Measurements from ENCODE around the gene MRPL50.

MRPL50 gene

DNA sequence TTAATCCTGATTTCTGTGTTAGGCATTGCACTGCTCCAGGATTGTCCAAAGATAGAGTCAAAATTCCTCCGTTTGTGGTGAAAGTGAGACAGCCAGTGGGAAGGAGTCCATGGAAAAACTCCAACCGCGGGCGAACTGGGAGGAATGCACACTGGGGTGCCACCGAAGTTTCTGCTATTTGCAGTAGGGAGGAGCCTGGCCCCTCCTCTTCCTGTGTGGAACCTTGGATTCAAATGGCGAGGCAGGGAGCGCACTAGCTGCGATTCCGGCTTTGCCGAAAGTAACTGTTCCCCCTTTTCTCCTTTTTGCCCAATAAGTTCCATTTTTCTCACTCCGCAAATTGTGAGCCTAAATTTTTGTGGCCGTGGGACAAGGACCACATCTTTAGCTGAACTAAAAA, 22.9 kb downstream of the MRPL50 start:
- no peak for DNase-seq (ENCODE audit: low spot score)

DNA sequence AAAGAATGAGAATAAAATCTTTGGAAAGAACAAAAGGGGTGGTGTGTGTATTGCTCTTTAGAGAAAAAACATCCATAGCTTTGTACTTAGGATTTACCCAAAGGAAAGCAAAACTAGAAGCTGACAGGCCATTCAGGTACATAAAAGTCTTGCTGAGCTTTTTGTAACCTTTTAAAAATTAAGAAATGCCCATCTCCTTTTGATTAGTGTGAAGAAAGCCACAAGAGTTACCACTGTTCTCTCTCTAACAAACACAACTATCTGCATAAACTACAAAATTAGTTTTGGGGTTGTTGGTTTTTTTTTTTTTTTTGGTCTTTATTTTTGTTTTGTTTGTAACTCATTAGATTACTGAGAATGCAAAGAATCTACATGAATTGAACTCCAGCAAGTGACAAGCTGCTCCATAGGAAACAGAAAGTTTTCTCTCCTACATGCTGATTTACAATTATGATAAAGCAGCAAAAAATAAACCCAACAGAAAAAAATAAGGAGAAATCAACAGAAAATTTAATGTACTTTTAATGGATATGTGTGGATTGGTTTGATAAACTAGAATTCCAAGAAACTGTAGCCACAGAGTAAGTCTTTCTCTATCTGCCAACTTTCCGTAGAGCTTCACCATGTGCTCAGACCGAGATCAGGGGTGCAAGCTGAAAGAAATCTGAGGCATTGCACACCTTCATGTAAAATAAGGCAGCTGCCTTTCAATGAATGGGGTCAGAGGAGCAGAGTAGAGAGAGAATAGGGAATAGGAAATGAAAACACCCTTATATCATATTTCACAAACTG, 25.9 kb downstream of the MRPL50 start:
- DNase-seq (ENCODE audit: low spot score) = no peak

DNA sequence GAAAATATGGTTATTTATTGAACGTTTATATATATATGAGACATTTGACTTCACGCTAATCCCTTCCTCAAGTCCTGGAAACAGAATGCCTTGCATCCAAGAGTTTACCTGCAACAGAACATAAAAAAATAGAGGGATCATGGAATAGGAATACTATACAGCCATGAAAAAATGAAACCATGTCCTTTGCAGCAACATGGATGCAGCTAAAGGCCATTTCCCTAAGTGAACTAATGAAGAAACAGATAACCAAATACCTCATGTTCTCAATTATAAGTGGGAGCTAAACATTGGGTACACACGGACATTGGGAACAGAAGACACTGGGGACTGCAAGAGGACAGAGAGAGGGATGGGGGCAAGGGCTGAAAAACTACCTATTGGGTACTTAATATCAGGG, 26.6 kb downstream of the MRPL50 start:
- DNase-seq (ENCODE audit: low spot score) = no peak

DNA sequence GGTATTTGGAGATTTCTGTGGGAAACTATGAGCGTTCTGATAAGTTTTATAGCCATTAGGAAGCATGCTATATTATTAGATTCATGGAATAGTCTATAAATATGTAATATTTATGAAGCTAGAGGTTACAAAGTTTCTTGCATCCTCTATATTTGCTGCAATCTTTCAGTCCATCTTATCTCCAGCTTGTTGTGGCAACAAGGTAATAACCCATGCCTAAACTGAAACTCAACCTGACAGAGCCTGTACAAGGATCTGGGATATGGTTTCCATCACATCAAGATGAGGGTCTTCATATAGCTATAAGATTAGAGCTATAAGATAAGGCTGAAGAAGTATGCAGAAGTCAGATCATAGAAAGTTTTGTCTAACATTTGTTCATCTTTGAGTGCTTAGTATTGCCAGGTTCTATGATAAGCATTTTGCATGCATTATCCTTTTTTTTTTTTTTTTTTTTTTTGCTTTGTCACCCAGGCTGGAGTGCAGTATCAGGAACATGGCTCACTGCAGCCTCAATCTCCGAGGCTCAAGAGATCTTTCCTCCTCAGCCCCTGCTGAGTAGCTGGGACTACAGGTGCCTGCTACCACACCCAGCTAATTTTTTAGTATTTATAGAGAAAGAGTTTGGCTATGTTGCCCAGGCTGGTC, 28.4 kb downstream of the MRPL50 start:
- no peak for DNase-seq (ENCODE audit: low spot score)

DNA sequence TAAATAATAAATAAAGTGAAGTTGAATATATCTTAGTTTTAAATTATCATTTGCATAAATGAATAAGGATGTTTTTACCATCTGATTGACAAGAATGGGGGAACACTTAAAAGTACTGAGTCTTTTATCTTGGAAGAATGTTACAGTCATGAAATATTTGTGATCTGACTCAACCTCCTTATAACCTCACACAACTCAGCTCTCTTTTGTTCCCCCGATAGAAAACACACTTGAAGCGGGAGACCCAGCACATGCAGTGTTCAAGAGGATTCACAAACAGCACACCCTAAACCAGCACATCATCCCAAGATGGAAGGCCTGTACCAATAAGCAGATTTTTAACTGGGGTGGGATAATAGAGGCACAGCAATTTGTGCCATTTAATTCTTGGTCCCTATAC, 29.1 kb downstream of the MRPL50 start:
- DNase-seq (ENCODE audit: low spot score) = peak; percentile 54

DNA sequence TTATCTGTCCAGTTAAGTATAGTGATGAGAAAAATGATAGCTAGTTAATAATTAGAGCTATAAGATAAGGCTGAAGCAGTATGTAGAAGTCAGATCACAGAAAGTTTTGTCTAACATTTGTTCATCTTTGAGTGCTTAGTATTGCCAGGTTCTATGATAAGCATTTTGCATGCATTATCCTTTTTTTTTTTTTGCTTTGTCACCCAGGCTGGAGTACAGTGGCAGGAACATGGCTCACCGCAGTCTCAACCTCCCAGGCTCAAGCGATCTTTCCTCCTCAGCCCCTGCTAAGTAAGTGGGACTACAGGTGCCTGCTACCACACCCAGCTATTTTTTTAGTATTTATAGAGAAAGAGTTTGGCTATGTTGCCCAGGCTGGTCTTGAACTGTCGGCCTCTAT, 31.1 kb downstream of the MRPL50 start:
- DNase-seq (ENCODE audit: low spot score) = no peak

DNA sequence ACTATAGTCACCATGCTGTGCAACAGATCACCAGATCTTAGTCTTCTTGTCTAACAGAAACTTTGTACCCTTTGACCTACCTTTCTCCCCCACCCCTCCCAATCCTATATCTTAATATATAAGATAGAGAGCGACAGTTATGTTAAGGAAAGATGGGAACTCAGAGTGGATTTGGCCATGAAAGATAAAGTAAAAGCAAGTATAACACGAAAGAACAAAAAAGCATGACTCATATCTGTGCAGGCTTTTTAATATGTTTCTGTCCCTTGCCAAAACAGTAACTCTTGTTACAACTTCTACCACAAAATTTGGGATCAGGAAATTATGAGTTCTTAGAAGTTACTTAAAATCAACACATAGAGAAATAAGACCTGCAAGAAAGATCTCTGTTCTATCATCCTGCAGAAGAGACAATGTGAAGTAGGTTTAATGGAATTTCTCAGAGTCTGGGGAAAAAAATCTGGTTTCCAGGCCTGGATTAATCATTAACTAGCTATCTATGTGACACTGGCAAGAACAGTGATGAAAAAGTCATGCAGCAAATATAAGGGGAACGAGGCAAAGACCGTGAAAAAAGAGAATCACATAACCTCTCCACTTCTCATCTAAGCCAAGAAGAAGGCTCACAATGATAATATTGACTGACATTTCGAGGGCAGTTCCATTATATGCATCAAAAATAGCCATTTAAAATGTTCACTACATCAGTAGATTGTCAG, 32.2 kb downstream of the MRPL50 start:
- DNase-seq (ENCODE audit: low spot score) = peak; percentile 71

DNA sequence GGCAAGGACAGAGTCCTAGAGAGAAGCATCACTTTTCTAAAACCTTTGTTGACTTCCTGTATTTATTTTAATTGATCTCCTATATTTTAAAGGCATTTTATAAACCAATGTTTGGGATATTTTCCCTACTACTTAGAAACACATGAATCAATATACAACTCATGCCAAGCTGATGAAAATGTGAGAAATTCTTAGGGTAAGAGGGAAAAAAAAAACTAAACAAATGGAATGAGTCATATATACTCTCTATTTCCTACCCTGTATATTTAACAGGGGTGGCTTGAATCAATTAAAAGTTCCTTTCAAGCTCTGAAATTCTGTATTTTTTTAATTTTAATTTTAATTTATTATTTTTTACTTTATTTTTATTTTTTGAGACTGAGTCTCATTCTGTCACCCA, 33.2 kb downstream of the MRPL50 start:
- DNase-seq (ENCODE audit: low spot score) = peak; percentile 10

DNA sequence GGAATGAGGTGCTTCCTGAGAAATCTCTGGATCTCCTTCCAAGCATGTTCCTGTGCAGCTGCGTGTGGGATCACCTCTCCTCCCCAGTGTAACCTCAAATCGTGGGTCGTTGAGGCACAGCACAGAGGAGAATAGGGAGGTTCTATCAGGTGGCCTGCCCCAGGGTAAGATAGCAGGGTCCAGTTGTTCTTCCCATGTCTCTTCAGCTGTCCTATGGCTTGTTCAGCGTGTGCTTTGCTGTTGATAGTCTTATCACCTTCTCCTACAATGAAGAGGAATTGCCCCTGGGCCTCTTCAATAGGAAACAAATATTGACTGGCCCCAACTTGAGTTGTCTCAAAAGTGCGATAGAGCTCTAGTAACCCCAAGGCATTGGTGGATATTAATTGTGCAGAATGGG, 36.0 kb downstream of the MRPL50 start:
- no peak for DNase-seq (ENCODE audit: low spot score)

DNA sequence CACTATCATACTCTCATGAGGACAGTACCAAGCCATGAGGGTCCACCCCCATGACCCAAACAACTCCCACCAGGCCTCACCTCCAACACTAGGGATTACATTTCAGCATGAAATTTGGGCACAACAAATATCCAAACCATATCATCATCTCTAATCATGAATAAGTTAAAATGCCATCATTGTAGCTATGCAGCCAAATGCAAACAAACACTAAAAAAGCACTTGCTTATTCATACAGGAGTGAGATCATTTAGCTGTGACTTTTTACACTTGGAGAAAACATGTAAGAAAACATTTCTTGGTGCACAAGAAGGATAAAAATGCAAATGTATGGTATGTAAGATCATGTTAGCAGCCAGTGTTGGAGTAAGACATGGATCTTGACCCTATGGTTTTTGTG, 37.8 kb downstream of the MRPL50 start:
- no peak for DNase-seq (ENCODE audit: low spot score)

DNA sequence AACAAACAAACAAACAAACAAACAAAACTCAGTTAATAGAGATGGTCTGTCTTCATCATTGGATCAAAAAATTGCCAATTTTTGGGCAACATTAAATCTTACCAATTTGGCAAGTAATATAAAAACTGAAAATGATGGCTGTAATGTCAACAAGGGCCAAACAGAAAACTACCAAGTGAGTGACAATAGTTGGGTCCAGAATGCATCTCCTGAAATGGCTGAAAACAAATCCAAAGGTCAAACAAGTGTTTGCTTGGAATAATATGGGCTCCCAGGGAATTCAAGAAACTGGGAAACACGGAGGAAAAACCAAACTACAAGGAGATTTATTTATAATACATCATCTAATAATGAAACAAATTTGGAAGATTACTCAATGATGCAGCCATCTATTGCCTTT, 38.7 kb downstream of the MRPL50 start:
- DNase-seq (ENCODE audit: low spot score) = no peak

DNA sequence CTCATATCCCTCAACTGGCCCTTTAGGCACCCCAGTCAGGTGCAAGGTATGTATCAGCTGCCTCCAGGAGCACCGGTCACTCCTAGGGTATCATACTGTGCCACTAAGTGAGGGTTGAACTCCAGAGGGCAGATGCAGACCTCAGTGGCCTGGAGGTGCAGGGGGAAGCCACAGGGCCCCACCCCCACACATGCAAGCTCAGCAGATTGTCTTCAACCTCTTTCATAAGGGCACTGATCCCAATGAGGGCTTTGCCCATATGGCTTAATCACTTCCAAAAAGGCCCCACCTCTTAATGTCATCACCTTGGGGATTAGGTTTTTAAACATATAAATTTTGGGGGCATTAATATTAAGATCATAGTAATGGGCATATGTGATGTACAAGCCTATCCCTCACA, 41.8 kb downstream of the MRPL50 start:
- no peak for DNase-seq (ENCODE audit: low spot score)

DNA sequence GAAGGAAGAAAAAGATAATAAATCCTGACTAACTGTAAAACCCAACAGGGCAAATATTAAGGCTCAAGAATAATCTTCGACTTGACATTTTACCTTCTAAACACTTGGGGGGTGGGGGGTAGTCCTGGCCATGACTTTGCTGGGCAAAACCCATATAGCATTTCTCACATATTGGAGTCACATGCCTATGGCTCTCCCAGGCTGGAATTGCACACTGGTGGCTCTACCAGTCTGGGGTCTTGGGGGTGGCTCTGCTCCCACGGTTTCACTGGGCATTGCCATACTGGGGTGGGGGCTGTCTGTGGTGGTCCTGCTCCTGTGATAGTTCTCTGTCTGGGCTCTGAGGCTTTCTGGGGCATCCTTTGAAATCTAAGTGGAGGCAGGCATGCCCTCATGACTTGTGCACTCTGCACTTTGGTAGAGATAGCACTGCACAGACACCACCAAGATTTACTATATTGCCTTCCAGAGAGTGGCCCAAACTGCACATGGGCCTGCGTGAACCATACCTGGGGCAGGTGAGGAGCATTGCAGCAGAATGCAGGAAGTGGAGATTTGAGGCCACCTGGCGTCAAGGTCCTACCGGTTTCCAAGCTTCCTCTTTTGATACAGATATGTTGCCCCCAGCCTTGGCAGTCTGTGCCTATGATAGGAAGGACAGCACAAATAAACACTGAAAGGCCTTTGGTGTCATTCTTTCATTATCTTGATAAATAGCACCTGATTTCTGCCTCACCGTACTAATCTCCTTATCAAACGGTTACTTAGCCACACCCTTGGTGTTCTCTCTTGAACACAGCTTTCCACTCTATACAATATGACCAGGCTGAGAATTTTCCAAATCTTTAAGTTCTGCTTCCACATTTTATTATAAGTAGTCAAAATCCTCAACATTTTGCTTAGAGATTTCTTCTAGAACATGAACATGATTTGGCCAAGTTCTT, 43.4 kb downstream of the MRPL50 start:
- DNase-seq (ENCODE audit: low spot score) = no peak

DNA sequence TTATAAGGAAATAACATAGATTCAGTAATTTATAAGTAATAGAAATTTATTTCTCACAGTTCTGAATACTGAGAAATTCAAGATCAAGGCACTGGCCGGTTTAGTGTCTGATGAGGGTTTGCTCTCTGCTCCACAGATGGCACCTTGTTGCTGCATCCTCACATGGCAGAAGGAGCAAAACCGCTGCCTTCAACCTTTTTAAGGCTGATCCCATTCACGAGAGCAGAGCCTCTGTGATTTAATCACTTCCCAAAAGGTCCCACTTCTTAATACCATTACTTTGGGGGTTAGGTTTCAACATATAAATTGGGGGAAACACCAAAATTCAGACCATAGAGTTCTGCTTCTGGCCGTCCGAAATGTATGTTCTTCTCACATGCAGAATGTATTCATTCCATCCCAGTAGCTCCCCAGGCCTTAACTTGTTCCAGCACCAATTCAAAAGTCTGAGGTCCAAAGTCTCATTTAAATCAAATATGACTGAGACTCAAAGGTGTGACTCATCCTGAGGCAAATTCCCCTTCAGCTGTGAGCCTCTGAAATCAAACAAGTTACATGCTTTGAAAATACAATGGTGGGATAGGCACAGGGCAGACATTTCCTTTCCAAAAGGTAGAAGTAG, 44.2 kb downstream of the MRPL50 start:
- DNase-seq (ENCODE audit: low spot score) = peak; percentile 56

DNA sequence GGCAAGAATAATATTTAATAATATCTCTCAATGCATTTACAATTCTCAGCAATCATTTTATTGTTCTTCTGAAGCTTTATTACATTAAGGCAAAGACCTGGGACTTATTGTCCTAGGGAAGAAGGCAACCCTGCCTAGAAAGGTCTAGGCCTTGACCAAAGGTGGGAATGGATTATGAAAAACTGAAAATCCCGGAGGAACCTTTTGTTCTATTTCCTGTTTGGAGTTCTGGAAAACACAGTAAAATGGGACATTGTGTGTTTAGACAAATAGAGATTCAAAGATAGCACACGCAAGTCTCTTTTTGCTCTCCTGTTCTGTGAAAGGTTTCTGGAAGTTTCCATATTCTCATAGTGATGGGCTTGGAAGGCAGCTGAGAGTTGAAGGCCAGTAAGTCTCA, 44.7 kb downstream of the MRPL50 start:
- DNase-seq (ENCODE audit: low spot score) = no peak

DNA sequence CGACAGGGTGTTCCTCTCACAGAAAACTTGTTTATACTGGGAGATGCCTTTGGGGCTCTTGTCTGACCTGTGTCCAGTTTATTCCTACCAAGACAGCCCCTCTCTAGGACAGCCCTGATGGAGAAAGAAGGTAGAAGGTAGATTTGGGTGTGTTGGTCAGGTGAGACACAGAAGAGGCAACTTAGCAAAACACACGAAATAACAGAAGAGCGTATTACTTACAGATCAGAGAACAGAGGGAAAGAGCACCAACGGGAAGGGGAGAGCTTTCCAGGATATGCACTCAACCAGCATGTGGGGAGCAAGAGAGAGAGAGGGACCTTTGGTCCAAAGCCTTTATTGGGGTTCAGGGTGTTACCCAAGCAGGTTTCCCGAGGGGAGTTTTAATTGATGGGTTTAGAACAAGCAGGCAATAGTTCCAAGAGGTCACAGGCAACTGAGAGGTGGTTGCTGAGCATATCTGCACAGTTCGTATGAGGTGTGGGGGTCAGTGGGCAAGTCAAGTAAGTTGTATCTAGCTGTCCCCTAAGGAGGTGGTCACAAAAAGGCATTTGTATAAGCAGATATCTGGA, 45.4 kb downstream of the MRPL50 start:
- DNase-seq (ENCODE audit: low spot score) = no peak

DNA sequence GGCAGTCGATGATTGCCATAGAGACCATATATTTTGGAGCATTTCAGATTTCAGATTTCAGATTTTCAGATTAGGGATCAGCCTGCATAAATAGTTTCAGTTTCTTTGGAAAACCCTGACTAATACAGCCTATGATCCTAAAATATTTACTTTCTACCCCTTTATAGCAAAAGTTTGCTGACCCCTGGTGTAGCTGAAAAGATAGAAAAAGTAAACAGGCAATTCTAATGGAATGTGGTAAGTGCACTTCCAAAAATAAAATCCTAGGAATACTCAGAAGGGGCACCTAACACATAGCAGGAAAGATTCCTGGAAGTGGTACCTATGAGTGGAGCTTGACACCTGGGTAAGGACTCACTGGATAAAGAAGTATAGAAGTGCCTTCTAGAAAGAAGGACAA, 48.1 kb downstream of the MRPL50 start:
- no peak for DNase-seq (ENCODE audit: low spot score)

DNA sequence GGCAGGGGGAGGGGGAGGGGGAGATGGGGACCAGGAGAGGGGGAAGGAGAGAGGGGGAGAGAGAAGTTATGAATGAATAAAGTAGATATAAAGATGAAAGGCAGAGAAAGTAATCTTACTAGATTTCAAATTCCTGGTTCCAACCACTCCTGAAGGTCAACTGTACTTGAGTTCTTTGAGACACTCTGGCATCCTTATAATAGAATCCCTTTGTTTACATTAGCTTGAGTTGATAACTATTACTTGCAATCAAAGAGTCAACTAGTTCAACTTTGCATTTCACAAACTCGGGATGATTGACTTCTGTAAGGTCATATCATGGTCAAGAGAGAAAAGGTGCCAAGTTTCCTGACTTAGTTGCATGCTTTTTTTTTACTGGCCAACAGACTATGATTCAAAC, 55.8 kb downstream of the MRPL50 start:
- no peak for DNase-seq (ENCODE audit: low spot score)

DNA sequence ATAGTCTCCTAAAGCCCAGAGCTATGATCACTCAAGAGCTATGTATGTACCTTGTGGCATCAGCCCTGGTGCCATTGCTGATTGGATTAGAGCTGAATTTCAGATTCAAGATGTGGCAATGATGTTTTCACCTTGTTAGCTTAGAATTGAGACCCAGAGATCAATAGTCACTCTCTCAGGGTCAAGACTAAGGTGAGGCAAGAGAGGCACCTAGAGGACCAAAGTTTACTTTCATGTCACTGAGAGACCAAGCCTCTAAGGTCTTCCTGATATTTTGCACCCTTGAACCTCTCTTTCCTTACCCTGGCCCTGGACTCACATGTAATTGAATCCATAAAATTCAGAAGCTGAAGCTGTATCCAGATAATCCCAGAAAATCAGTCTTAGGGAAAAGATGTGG, 56.5 kb downstream of the MRPL50 start:
- DNase-seq (ENCODE audit: low spot score) = no peak
